WTC11 (cell line): ENCODE results near the gene LY6G5C.

Source experiments
- MXD4 ChIP-seq: fragments of 250-450 bp; sonication (Bioruptor Pico); IDR thresholded peaks from 2 replicates; pipeline ENCODE4 v1.8.0; 2021; ENCODE audit warnings: mild to moderate bottlenecking, moderate library complexity, borderline replicate concordance
- NFYB ChIP-seq: sonication (generic); formaldehyde crosslinking; conservative IDR thresholded peaks from 2 replicates; pipeline ENCODE4 v1.8.0; 2022; ENCODE audit warnings: low read depth, missing genetic modification reagents
- NR2C2 ChIP-seq: sonication (generic); formaldehyde crosslinking; IDR thresholded peaks from 2 replicates; pipeline ENCODE4 v1.8.0; 2022; ENCODE audit warnings: mild to moderate bottlenecking, missing genetic modification reagents
- TCF7 ChIP-seq: sonication (generic); formaldehyde crosslinking; IDR thresholded peaks from 2 replicates; pipeline ENCODE4 v1.8.0; 2022; ENCODE audit warnings: mild to moderate bottlenecking, low read depth, missing genetic modification reagents, moderate library complexity
- TF ChIP-seq, protein P1 (sequence below): sonication (generic); formaldehyde crosslinking; IDR thresholded peaks from 2 replicates; pipeline ENCODE4 v1.8.0; 2022; ENCODE audit warnings: mild to moderate bottlenecking, missing genetic modification reagents
- TF ChIP-seq, protein P2 (sequence below): sonication (generic); formaldehyde crosslinking; IDR thresholded peaks from 2 replicates; pipeline ENCODE4 v1.8.1; 2022; ENCODE audit warnings: low read depth, missing genetic modification reagents, borderline replicate concordance
- TF ChIP-seq, protein P3 (sequence below): fragments of 200-600 bp; IDR thresholded peaks from 2 replicates; pipeline ENCODE4 v1.8.0; 2022; ENCODE audit warnings: antibody characterized with exemption

DNA sequence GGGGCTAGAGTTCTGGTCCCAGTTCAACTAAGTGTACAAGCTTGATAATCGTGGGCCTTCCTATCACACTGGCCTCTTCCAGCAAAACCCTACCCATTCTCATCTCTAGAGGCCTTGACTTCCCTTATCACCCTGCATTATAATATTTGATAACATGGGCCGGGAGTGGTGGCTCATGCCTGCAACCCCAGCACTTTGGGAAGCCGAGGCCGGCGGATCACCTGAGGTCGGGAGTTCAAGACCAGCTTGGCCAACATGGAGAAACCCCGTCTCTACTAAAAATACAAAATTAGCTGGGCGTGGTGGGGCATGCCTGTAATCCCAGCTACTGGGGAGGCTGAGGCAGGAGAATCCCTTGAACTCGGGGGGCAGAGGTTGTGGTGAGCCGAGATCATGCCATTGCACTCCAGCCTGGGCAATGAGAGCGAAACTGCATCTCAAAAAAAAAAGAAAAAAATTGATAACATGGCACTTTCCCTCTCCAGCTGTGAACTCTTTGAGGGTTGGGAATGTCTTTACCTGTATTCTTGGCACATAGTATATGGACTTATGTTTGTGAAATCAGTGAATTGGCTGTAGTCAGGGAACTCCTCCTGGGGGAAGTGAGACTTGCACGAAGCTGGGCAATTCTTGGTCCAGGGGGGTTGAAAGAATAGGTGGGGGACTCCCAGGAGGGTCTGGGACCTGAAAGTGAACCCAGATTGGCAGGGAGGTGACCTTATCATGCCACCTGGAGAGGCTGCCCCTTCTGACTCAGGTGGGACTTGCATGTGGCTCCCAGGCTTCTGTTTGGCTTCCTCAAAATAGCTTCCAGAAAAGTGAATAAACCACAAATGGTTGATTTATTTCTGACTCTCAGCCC is 19.4 kb downstream of the LY6G5C start:
- TF ChIP-seq TCF7 (CRISPR knock-in tag) (no peak), MXD4 (CRISPR knock-in tag) (no peak), NFYB (CRISPR knock-in tag) (no peak), NR2C2 (CRISPR knock-in tag) (no peak)
- TF ChIP-seq, protein P1, sequence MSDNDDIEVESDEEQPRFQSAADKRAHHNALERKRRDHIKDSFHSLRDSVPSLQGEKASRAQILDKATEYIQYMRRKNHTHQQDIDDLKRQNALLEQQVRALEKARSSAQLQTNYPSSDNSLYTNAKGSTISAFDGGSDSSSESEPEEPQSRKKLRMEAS (CRISPR knock-in tag): no peak
- TF ChIP-seq, protein P2, sequence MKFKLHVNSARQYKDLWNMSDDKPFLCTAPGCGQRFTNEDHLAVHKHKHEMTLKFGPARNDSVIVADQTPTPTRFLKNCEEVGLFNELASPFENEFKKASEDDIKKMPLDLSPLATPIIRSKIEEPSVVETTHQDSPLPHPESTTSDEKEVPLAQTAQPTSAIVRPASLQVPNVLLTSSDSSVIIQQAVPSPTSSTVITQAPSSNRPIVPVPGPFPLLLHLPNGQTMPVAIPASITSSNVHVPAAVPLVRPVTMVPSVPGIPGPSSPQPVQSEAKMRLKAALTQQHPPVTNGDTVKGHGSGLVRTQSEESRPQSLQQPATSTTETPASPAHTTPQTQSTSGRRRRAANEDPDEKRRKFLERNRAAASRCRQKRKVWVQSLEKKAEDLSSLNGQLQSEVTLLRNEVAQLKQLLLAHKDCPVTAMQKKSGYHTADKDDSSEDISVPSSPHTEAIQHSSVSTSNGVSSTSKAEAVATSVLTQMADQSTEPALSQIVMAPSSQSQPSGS (CRISPR knock-in tag): no peak
- TF ChIP-seq, protein P3, sequence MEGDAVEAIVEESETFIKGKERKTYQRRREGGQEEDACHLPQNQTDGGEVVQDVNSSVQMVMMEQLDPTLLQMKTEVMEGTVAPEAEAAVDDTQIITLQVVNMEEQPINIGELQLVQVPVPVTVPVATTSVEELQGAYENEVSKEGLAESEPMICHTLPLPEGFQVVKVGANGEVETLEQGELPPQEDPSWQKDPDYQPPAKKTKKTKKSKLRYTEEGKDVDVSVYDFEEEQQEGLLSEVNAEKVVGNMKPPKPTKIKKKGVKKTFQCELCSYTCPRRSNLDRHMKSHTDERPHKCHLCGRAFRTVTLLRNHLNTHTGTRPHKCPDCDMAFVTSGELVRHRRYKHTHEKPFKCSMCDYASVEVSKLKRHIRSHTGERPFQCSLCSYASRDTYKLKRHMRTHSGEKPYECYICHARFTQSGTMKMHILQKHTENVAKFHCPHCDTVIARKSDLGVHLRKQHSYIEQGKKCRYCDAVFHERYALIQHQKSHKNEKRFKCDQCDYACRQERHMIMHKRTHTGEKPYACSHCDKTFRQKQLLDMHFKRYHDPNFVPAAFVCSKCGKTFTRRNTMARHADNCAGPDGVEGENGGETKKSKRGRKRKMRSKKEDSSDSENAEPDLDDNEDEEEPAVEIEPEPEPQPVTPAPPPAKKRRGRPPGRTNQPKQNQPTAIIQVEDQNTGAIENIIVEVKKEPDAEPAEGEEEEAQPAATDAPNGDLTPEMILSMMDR: no peak
